ENCODE results near the gene MYORG.

DNA sequence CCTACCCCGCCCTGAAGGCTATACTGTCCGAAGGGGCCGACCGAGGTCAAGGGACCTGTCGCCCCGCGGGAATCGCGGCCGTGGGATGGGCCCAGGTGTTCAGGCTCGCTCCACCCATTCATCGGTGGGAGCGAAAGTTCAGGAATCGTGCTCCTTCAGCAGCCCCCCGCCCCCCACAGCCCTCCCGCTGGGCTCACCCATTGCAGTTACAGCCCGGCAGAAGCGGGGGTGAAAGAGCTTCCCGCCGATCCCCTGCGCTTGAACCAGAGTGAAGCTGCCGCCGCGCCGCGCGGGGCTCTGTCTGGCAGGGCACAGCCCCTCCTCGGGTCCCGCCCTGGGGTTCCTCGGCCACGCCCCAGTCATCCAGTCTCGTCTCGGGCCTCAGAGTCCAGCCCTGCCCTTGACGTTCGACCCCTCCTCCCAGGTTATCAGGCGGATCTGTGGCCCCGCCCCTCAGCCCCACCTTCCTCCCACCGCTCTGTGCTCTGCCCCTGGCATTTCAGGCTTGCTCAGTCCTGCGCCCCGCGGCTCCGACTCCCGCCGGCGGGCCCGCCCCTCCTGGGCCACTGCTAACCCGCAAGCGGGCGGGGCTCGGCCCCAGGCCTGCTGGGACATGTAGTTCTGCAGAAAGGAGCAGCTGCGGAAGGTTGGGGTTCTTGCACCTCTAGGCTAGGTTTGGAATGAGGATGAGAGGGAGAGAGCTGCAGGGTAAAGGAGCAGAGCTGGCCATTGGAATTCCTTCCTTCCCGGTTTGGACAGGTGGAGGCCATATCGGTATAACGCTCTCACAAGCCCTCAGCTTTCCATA, at the start of gene MYORG:
- TF ChIP-seq, protein P1, sequence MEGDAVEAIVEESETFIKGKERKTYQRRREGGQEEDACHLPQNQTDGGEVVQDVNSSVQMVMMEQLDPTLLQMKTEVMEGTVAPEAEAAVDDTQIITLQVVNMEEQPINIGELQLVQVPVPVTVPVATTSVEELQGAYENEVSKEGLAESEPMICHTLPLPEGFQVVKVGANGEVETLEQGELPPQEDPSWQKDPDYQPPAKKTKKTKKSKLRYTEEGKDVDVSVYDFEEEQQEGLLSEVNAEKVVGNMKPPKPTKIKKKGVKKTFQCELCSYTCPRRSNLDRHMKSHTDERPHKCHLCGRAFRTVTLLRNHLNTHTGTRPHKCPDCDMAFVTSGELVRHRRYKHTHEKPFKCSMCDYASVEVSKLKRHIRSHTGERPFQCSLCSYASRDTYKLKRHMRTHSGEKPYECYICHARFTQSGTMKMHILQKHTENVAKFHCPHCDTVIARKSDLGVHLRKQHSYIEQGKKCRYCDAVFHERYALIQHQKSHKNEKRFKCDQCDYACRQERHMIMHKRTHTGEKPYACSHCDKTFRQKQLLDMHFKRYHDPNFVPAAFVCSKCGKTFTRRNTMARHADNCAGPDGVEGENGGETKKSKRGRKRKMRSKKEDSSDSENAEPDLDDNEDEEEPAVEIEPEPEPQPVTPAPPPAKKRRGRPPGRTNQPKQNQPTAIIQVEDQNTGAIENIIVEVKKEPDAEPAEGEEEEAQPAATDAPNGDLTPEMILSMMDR (IDR thresholded peaks at IDR 0.05): no peak
- TF ChIP-seq POLR2A (IDR thresholded peaks at IDR 0.05): peak; percentile 99

Measured in transverse colon (tissue), 3 donors.